Large intestine (tissue), 3 donors: ENCODE measurements around the gene LSS. TPM values are rescaled to one million over a fixed set of nuclear protein-coding genes. Genes with fewer than 3 reads are reported as not detected.
"Not testable (repeated sequence)": the region's sequence is repeated elsewhere in the genome, so short reads cannot be mapped to it uniquely, and the experiment has no call there.

Experiments used
- DNase-seq, 2 donors: peaks; one replicate each; pipeline versions ENCODE4 v3.0.0 to v3.0.0-alpha.2; 2013
- H3K27ac ChIP-seq: one replicate; pipeline ENCODE4 v1.5.1; 2013; ENCODE audit warnings: low read length
- H3K27me3 ChIP-seq: 2 replicates; pipeline ENCODE4 v1.6.1; 2013; ENCODE audit warnings: low read length; ENCODE audit not compliant: control insufficient read depth, insufficient read depth
- H3K36me3 ChIP-seq: 2 replicates; pipeline ENCODE4 v1.6.1; 2013; ENCODE audit warnings: low read length; ENCODE audit not compliant: control insufficient read depth, insufficient read depth
- H3K4me1 ChIP-seq: one replicate; pipeline ENCODE4 v1.6.1; 2013; ENCODE audit warnings: low read length; ENCODE audit not compliant: control insufficient read depth, insufficient read depth
- H3K4me3 ChIP-seq: one replicate; pipeline ENCODE4 v1.5.1; 2013; ENCODE audit warnings: low read length
- H3K9me3 ChIP-seq: one replicate; pipeline ENCODE4 v1.6.1; 2013; ENCODE audit warnings: mild to moderate bottlenecking, low read depth, low read length, moderate library complexity; ENCODE audit not compliant: control insufficient read depth
- WGBS: methylation state at CpG from one replicate; pipeline ENCODE4 v1.1.5; 2013; ENCODE audit warnings: low lambda C conversion rate; ENCODE audit not compliant: insufficient coverage; 5-methylcytosine and 5-hydroxymethylcytosine counted together
- polyA plus RNA-seq: library from polyadenylated mRNA; unstranded; fragments of 120-200 nt; gene quantifications from one replicate; pipeline ENCODE4 v1.2.1, GENCODE V29; 2013

Gene LSS
- polyA plus RNA-seq, 1 donor: 33.3 TPM

GRCh38 chr21:46151261-46151988, 77.1 kb downstream of the LSS start:
- Histone ChIP-seq H3K9me3 (peaks cover 3% of the 10 kb centered on the region), H3K36me3 (no peaks in the 10 kb centered on the region), H3K27ac (no peak overlapping the region), H3K4me3 (no peak overlapping the region), H3K4me1 (peaks cover 11% of the 10 kb centered on the region), H3K27me3 (no peaks in the 10 kb centered on the region)
- WGBS: no CpG with 5 or more reads among the region's 47 CpGs
- no peak for DNase-seq

GRCh38 chr21:46150491-46151121, 78.0 kb downstream of the LSS start:
- Histone ChIP-seq H3K27ac (no peak overlapping the region), H3K4me3 (no peak overlapping the region), H3K4me1 (peaks cover 5% of the 10 kb centered on the region), H3K9me3 (peaks cover 3% of the 10 kb centered on the region), H3K27me3 (no peaks in the 10 kb centered on the region), H3K36me3 (no peaks in the 10 kb centered on the region)
- no peak for DNase-seq
- 93% methylated on average over 3 of the region's 24 CpGs for WGBS

GRCh38 chr21:46150073-46150472, 78.5 kb downstream of the LSS start:
- WGBS: no CpG with 5 or more reads among the region's 19 CpGs

GRCh38 chr21:46149205-46149901, 79.2 kb downstream of the LSS start:
- peaks cover 12% of the 10 kb centered on the region for H3K4me1 ChIP-seq
- no peak for DNase-seq
- H3K27ac ChIP-seq: no peak overlapping the region
- H3K36me3 ChIP-seq: no peaks in the 10 kb centered on the region
- H3K27me3 ChIP-seq: no peaks in the 10 kb centered on the region
- H3K4me3 ChIP-seq: no peak overlapping the region
- 93% methylated on average over 3 of the region's 22 CpGs for WGBS
- H3K9me3 ChIP-seq: peaks cover 7% of the 10 kb centered on the region

More at GRCh38 chr21:46150073-46150472, 78.5 kb downstream of the LSS start:
- DNase-seq: no peak
- H3K4me1 ChIP-seq: peaks cover 6% of the 10 kb centered on the region
- peaks cover 7% of the 10 kb centered on the region for H3K9me3 ChIP-seq
- H3K27ac ChIP-seq: no peak overlapping the region
- no peaks in the 10 kb centered on the region for H3K36me3 ChIP-seq
- H3K27me3 ChIP-seq: no peaks in the 10 kb centered on the region
- no peak overlapping the region for H3K4me3 ChIP-seq

- Histone ChIP-seq H3K36me3 (no peaks in the 10 kb centered on the region), H3K9me3 (peaks cover 5% of the 10 kb centered on the region), H3K27me3 (no peaks in the 10 kb centered on the region), H3K4me1 (peaks cover 16% of the 10 kb centered on the region), H3K4me3 (no peak overlapping the region), H3K27ac (no peak overlapping the region)
- DNase-seq: no peak
- WGBS: no CpG with 5 or more reads among the region's 11 CpGs
Measured at GRCh38 chr21:46148106-46148505, 80.5 kb downstream of the LSS start.

GRCh38 chr21:46147429-46147828, 81.1 kb downstream of the LSS start:
- peak; percentile 77 to 86 for DNase-seq
- H3K9me3 ChIP-seq, H3K36me3 ChIP-seq, H3K27me3 ChIP-seq: not testable (repeated sequence)
- peaks cover 16% of the 10 kb centered on the region for H3K4me1 ChIP-seq
- H3K4me3 ChIP-seq: peak overlapping the region; percentile 3
- WGBS: no CpG with 5 or more reads among the region's 12 CpGs
- peak overlapping the region; percentile 22 for H3K27ac ChIP-seq

GRCh38 chr21:46146856-46147255, 81.7 kb downstream of the LSS start:
- Histone ChIP-seq H3K27me3 (no peaks in the 10 kb centered on the region), H3K36me3 (peaks cover 3% of the 10 kb centered on the region), H3K4me1 (peaks cover 16% of the 10 kb centered on the region), H3K27ac (peak overlapping the region; percentile 22), H3K4me3 (peak overlapping the region; percentile 3), H3K9me3 (peaks cover 6% of the 10 kb centered on the region)
- no CpG with 5 or more reads among the region's 14 CpGs for WGBS
- DNase-seq: no peak

- Histone ChIP-seq H3K27ac (peak overlapping the region; percentile 22), H3K4me3 (no peak overlapping the region), H3K4me1 (peaks cover 16% of the 10 kb centered on the region), H3K27me3 (no peaks in the 10 kb centered on the region), H3K36me3 (peaks cover 3% of the 10 kb centered on the region), H3K9me3 (peaks cover 8% of the 10 kb centered on the region)
- DNase-seq: no peak
- 100% methylated on average over 1 of the region's 60 CpGs for WGBS
Measured at GRCh38 chr21:46145840-46146691, 82.5 kb downstream of the LSS start.

GRCh38 chr21:46145159-46145839, 83.3 kb downstream of the LSS start:
- peaks cover 16% of the 10 kb centered on the region for H3K4me1 ChIP-seq
- whole genome bisulfite sequencing: no CpG with 5 or more reads among the region's 51 CpGs
- H3K27ac ChIP-seq: peak overlapping the region; percentile 90
- no peak overlapping the region for H3K4me3 ChIP-seq
- H3K36me3 ChIP-seq: peaks cover 3% of the 10 kb centered on the region
- H3K9me3 ChIP-seq: peaks cover 8% of the 10 kb centered on the region
- peak; percentile 62 to 81 for DNase-seq
- H3K27me3 ChIP-seq: no peaks in the 10 kb centered on the region
